Body of pancreas (tissue), 4 donors: ENCODE results near the gene HASPIN.

Experiments used
- CTCF ChIP-seq, 7 experiments: fragments of 450-650 bp in 4 of 7; fragments of 200-600 bp in 3 of 7; sonication (generic) in 3 of 7; IDR thresholded peaks; one replicate each; pipeline ENCODE4 v1.5.1; 2016 to 2019; ENCODE audit warnings: antibody characterized with exemption in 7 of 7
- POLR2A ChIP-seq, 3 donors: fragments of 450-650 bp; IDR thresholded peaks; one replicate each; pipeline ENCODE4 v1.6.1; 2016; ENCODE audit warnings: antibody characterized with exemption in 3 of 3, mild to moderate bottlenecking in 2 of 3

GRCh38 chr17:3688852-3689261, 34.8 kb upstream of the HASPIN start:
- TF ChIP-seq CTCF (IDR thresholded peaks at IDR 0.05) = no peak
- TF ChIP-seq POLR2A (IDR thresholded peaks at IDR 0.05) = no peak
